HUES6 (cell line): ENCODE results near the gene EIF2B1.

Source experiments
- H3K27ac ChIP-seq: 2 replicates; pipeline ENCODE4 v1.7.0; 2013; ENCODE audit warnings: low read depth, mild to moderate bottlenecking, low read length, inconsistent platforms
- H3K27me3 ChIP-seq: 2 replicates; pipeline ENCODE4 v1.6.1; 2013; ENCODE audit warnings: low read length; ENCODE audit not compliant: control insufficient read depth, insufficient read depth
- H3K36me3 ChIP-seq: 2 replicates; pipeline ENCODE4 v1.6.1; 2013; ENCODE audit warnings: low read length; ENCODE audit not compliant: control insufficient read depth, insufficient read depth
- H3K4me1 ChIP-seq: 2 replicates; pipeline ENCODE4 v1.6.1; 2013; ENCODE audit warnings: low read length; ENCODE audit not compliant: control insufficient read depth, insufficient read depth
- H3K4me3 ChIP-seq: 2 replicates; pipeline ENCODE4 v1.5.1; 2013; ENCODE audit warnings: low read depth, low read length
- H3K9ac ChIP-seq: one replicate; pipeline ENCODE4 v1.6.1; 2013; ENCODE audit warnings: mild to moderate bottlenecking, low read length
- H3K9me3 ChIP-seq: 2 replicates; pipeline ENCODE4 v1.6.1; 2013; ENCODE audit warnings: low read depth, low read length; ENCODE audit not compliant: control insufficient read depth, insufficient read depth

The EIF2B1 gene

GRCh38 chr12:123656392-123656791 is 22.9 kb upstream of the EIF2B1 start:
- H3K27me3 ChIP-seq = no peaks in the 10 kb centered on the region
- no peak overlapping the region for H3K27ac ChIP-seq
- H3K36me3 ChIP-seq = peaks cover 71% of the 10 kb centered on the region
- no peak overlapping the region for H3K4me3 ChIP-seq
- no peaks in the 10 kb centered on the region for H3K9me3 ChIP-seq
- no peak overlapping the region for H3K9ac ChIP-seq
- no peaks in the 10 kb centered on the region for H3K4me1 ChIP-seq

- Histone ChIP-seq H3K9me3 (no peaks in the 10 kb centered on the region), H3K4me1 (no peaks in the 10 kb centered on the region), H3K9ac (no peak overlapping the region), H3K36me3 (peaks cover 77% of the 10 kb centered on the region), H3K4me3 (no peak overlapping the region), H3K27me3 (no peaks in the 10 kb centered on the region), H3K27ac (no peak overlapping the region)
Observed at GRCh38 chr12:123655420-123655819, 21.9 kb upstream of the EIF2B1 start.

GRCh38 chr12:123654129-123654701 is 20.7 kb upstream of the EIF2B1 start:
- no peak overlapping the region for H3K27ac ChIP-seq
- no peaks in the 10 kb centered on the region for H3K4me1 ChIP-seq
- peaks cover 75% of the 10 kb centered on the region for H3K36me3 ChIP-seq
- H3K9me3 ChIP-seq = no peaks in the 10 kb centered on the region
- H3K4me3 ChIP-seq = no peak overlapping the region
- no peak overlapping the region for H3K9ac ChIP-seq
- H3K27me3 ChIP-seq = no peaks in the 10 kb centered on the region

- no peak overlapping the region for H3K9ac ChIP-seq
- H3K4me3 ChIP-seq = no peak overlapping the region
- peaks cover 82% of the 10 kb centered on the region for H3K36me3 ChIP-seq
- no peaks in the 10 kb centered on the region for H3K9me3 ChIP-seq
- H3K27ac ChIP-seq = no peak overlapping the region
- H3K27me3 ChIP-seq = no peaks in the 10 kb centered on the region
- no peaks in the 10 kb centered on the region for H3K4me1 ChIP-seq
Observed at GRCh38 chr12:123648401-123648800, 14.9 kb upstream of the EIF2B1 start.

DNA sequence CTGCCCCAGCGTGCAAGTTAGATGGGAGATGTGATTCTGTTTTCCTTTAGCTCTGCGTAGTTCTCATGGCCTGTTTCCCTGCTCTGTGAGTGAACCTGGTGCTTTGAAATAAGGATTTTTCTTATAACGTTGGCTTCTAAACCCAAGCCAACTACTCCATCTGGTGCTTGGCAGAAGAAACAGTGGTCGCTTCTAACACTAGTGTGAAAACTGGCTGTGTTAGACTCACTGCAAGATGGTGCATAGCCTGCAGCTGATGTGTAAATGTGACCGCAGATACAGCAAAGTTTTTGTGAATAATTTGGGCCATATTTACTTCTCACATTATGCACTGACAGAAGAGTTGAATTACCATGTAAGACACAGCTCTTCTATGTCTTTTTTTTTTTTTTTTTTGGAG is 12.4 kb upstream of the EIF2B1 start:
- no peak overlapping the region for H3K27ac ChIP-seq
- no peaks in the 10 kb centered on the region for H3K27me3 ChIP-seq
- H3K4me1 ChIP-seq = no peaks in the 10 kb centered on the region
- peaks cover 73% of the 10 kb centered on the region for H3K36me3 ChIP-seq
- no peaks in the 10 kb centered on the region for H3K9me3 ChIP-seq
- no peak overlapping the region for H3K4me3 ChIP-seq
- H3K9ac ChIP-seq = no peak overlapping the region

DNA sequence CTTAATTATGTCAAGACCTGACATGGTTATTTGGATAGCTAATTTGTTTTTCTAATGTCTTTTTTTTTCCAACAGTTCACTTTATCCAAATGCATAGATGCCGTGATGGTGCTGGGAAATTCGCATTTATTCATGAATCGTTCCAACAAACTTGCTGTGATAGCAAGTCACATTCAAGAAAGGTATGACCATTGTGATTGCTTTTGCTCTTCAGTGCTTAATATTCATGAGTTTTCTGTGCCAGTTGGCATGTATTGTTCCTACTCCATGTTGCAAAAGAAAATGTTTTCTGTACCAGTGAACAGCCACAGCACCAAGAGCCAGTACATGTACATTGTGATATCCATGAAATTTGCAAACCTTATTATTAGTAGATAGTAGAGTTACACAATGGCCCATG is 11.9 kb upstream of the EIF2B1 start:
- H3K9me3 ChIP-seq = no peaks in the 10 kb centered on the region
- H3K27ac ChIP-seq = no peak overlapping the region
- no peaks in the 10 kb centered on the region for H3K4me1 ChIP-seq
- no peak overlapping the region for H3K9ac ChIP-seq
- H3K4me3 ChIP-seq = no peak overlapping the region
- peaks cover 69% of the 10 kb centered on the region for H3K36me3 ChIP-seq
- H3K27me3 ChIP-seq = no peaks in the 10 kb centered on the region

- no peaks in the 10 kb centered on the region for H3K9me3 ChIP-seq
- H3K9ac ChIP-seq = no peak overlapping the region
- no peak overlapping the region for H3K27ac ChIP-seq
- H3K4me1 ChIP-seq = no peaks in the 10 kb centered on the region
- H3K4me3 ChIP-seq = no peak overlapping the region
- peaks cover 62% of the 10 kb centered on the region for H3K36me3 ChIP-seq
- H3K27me3 ChIP-seq = no peaks in the 10 kb centered on the region
Observed at GRCh38 chr12:123643911-123644310, 10.4 kb upstream of the EIF2B1 start.

DNA sequence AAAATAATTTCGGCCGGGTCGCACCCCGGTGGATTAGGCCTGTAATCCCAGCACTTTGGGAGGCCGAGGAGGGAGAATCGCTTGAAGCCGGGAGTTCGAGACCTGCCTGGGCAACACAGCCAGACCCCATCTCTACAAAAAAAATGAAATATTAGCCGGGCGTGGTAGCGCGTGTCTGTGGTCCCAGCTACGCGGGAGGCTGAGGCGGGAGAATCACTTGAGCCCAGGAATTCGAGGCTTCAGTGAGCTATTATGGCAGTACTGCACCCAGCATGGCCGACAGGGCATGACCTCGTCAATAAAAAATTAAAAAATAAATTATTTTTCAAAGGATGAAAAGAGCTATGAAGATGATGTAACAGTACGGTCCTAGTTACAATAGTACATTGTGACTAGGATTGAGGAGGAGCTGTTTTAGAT is 666 bp upstream of the EIF2B1 start:
- H3K9ac ChIP-seq = peak overlapping the region; percentile 96
- no peaks in the 10 kb centered on the region for H3K9me3 ChIP-seq
- H3K27ac ChIP-seq = peak overlapping the region; percentile 95
- H3K4me1 ChIP-seq = peaks cover 7% of the 10 kb centered on the region; the same call in 1 of the 2 replicates
- peak overlapping the region; percentile 96 for H3K4me3 ChIP-seq
- peaks cover 20% of the 10 kb centered on the region for H3K36me3 ChIP-seq
- no peaks in the 10 kb centered on the region for H3K27me3 ChIP-seq

- no peaks in the 10 kb centered on the region for H3K4me1 ChIP-seq
- no peaks in the 10 kb centered on the region for H3K27me3 ChIP-seq
- H3K4me3 ChIP-seq = no peak overlapping the region
- no peak overlapping the region for H3K27ac ChIP-seq
- H3K9me3 ChIP-seq = no peaks in the 10 kb centered on the region
- H3K9ac ChIP-seq = no peak overlapping the region
- H3K36me3 ChIP-seq = peaks cover 81% of the 10 kb centered on the region
Observed at GRCh38 chr12:123621619-123622530, 11.6 kb downstream of the EIF2B1 start.

DNA sequence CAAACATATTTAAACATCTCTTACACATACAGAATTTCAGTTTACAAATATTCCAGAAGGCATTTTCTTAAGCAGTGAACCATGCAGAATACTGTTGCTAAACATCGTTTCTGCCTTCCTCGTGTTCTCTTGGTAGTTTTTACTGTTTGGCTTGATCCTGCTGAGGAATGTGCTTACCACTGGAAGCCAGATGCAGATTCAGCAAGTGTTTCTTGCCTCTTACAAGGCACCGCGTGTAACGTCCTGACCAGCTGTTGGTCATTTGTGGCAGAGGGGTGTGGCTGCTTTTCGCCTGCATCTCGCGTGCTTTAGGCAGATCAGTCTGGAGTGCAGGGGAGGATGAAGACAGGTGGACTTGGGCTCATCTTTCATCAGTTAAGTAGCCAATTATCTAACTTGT is 12.4 kb downstream of the EIF2B1 start:
- peaks cover 81% of the 10 kb centered on the region for H3K36me3 ChIP-seq
- no peaks in the 10 kb centered on the region for H3K4me1 ChIP-seq
- H3K9ac ChIP-seq = no peak overlapping the region
- no peak overlapping the region for H3K27ac ChIP-seq
- no peaks in the 10 kb centered on the region for H3K27me3 ChIP-seq
- H3K9me3 ChIP-seq = no peaks in the 10 kb centered on the region
- H3K4me3 ChIP-seq = no peak overlapping the region

DNA sequence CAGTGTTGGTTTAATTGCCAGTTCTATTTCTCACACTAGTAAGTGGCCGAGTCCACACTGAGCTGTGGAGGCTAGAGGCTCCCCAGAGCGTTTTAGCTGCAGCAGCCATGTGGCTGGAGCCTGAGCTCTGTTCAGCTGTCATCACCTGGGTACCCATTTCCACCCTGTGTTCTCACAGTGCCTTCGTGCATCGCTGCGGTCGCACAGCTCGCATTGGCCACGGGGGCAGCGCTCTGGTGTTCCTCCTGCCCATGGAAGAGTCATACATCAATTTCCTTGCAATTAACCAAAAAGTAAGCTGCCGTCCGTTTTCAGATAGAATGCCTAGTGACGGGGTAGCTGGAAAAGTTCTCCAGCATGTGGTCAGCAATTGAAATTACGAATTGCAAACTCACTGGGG is 15.9 kb downstream of the EIF2B1 start:
- peaks cover 92% of the 10 kb centered on the region for H3K36me3 ChIP-seq

More for the DNA sequence above, 15.9 kb downstream of the EIF2B1 start:
- Histone ChIP-seq H3K27me3 (no peaks in the 10 kb centered on the region), H3K27ac (no peak overlapping the region), H3K9ac (no peak overlapping the region), H3K4me1 (no peaks in the 10 kb centered on the region), H3K9me3 (no peaks in the 10 kb centered on the region), H3K4me3 (no peak overlapping the region)
